Measurements from ENCODE around the gene NTRK2. TPM values are rescaled to one million over a fixed set of nuclear protein-coding genes. Genes with fewer than 3 reads are reported as not detected.

The NTRK2 gene
- total and polyA plus RNA-seq, 8 donors, result 6.0 to 31.4 (median 14.5) TPM

DNA sequence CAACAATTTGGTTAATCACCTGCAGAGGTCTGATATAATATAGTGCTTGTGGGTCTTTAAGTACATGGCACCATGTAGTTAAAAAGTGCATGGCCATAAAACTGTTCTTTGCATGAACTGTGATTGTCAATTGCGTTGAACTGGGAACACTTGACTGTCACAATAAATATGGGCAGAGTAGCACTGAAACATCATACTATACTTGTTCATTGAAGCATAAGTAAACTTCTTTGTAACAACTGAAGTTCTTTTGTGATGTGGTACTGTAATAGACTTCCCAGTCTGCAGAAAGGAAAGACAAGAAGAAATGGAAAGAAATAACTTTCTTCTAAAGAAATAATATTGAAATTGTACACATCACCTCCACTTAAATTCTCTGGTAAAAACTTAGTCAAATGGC is 9.8 kb upstream of the NTRK2 start:
- Histone ChIP-seq H3K4me1 (no peaks in the 10 kb centered on the region), H3K9me3 (no peaks in the 10 kb centered on the region), H3K36me3 (no peaks in the 10 kb centered on the region), H3K27me3 (no peaks in the 10 kb centered on the region), H3K27ac (no peak overlapping the region), H3K4me3 (no peak overlapping the region)
- DNase-seq, result no peak
- TF ChIP-seq, protein P1, sequence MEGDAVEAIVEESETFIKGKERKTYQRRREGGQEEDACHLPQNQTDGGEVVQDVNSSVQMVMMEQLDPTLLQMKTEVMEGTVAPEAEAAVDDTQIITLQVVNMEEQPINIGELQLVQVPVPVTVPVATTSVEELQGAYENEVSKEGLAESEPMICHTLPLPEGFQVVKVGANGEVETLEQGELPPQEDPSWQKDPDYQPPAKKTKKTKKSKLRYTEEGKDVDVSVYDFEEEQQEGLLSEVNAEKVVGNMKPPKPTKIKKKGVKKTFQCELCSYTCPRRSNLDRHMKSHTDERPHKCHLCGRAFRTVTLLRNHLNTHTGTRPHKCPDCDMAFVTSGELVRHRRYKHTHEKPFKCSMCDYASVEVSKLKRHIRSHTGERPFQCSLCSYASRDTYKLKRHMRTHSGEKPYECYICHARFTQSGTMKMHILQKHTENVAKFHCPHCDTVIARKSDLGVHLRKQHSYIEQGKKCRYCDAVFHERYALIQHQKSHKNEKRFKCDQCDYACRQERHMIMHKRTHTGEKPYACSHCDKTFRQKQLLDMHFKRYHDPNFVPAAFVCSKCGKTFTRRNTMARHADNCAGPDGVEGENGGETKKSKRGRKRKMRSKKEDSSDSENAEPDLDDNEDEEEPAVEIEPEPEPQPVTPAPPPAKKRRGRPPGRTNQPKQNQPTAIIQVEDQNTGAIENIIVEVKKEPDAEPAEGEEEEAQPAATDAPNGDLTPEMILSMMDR (IDR thresholded peaks at IDR 0.05), result no peak
- intact Hi-C loops (cut with DNase I), result no loop called here
- 69% methylated on average over 1 of the region's 1 CpG for WGBS, 2 donors
- no peak for ATAC-seq
- no peak for FAIRE-seq

DNA sequence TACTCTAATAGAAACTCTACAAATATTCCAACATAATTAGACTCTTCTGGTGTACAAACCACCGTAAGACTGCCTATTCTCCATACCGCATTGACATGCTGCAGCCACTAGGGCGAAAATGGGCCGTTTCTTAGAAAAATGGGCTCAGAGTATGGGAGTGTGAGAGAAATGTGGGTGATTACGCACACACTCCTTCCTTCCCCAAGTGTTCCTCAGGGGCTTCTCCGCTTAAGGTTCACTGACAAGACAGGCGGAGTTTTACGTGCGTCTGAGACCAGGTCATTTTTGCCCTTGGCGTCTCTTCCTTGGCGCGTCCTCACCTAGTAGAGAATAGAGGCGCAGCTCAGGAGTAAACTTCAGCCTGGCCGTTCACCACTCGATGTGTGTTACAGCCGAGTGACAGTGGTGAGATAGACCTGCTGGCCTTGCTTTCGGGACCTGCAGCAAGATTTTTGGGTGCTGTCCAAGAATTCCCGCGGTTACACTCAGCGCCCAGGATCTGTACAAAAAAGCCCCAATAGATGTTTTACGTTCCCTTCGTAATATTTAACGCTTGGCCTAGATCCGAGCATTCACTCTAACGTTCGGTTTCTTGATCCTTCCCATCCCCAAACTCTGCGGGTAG is 1.8 kb upstream of the NTRK2 start:
- no peaks in the 10 kb centered on the region for H3K36me3 ChIP-seq
- 5 to 6% methylated on average over 27 of the region's 27 CpGs for WGBS, 2 donors
- peak overlapping the region in 2 of 4 donors; percentile 28 to 67 for H3K27ac ChIP-seq
- FAIRE-seq (no peak), ATAC-seq (peak; percentile 15 to 27 (median 22)), DNase-seq (peak in 3 of 6 donors; percentile 6 to 34 (median 25))
- peak overlapping the region; percentile 28 to 42 (median 37) for H3K4me3 ChIP-seq
- no peaks in the 10 kb centered on the region for H3K9me3 ChIP-seq
- peaks cover 0 to 3% (median 0%) of the 10 kb centered on the region in 3 donors for H3K4me1 ChIP-seq
- TF ChIP-seq, protein P1 (IDR thresholded peaks at IDR 0.05), result peak; percentile 7 to 40 (median 20)
- intact Hi-C loops (cut with DNase I), result no loop called here
- peaks cover 0 to 9% (median 4%) of the 10 kb centered on the region in 4 donors for H3K27me3 ChIP-seq

DNA sequence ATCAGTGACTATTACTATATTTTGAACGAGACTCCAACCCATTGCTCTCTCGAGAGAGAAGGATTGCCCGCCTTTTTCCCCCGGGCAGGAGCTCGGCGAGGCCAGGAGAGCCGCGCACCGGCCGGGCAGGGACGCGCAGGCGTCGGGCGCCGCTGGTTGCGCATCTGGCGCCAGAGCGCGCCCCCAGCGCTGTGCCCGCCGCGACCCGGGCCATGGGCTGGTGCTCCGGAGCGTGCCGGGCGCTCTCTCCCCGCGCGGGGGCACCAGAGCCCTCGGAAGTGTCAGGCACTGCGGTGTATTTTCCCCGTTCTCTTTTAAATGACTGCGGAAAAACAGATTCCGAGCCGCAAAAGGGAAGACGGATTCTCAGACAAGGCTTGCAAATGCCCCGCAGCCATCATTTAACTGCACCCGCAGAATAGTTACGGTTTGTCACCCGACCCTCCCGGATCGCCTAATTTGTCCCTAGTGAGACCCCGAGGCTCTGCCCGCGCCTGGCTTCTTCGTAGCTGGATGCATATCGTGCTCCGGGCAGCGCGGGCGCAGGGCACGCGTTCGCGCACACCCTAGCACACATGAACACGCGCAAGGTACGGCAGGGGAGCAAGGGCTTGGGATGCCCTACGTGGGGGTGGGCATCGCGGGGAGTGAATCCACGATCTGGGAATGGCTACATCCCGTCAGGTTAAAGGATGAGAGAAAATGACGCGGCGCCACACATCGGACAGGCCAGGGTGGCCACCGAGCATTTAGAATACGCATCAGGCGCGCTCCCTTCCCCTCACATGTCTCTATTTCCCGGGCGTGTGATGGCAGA is 1.1 kb upstream of the NTRK2 start:
- FAIRE-seq, result no peak
- Histone ChIP-seq H3K9me3 (no peaks in the 10 kb centered on the region), H3K4me1 (peaks cover 0 to 3% (median 0%) of the 10 kb centered on the region in 3 donors), H3K4me3 (peak overlapping the region; percentile 20 to 42 (median 37)), H3K36me3 (no peaks in the 10 kb centered on the region), H3K27ac (peak overlapping the region in 2 of 4 donors; percentile 37 to 67), H3K27me3 (peaks cover 0 to 9% (median 4%) of the 10 kb centered on the region in 4 donors)
- 1% methylated on average over 73 to 76 of the region's 76 CpGs for WGBS, 2 donors
- TF ChIP-seq, protein P1 (IDR thresholded peaks at IDR 0.05), result peak; percentile 21 to 60 (median 50)
- intact Hi-C loops (cut with DNase I), result no loop called here
- peak; percentile 53 to 86 (median 71) for DNase-seq
- ATAC-seq, result peak; percentile 85 to 93 (median 88)

DNA sequence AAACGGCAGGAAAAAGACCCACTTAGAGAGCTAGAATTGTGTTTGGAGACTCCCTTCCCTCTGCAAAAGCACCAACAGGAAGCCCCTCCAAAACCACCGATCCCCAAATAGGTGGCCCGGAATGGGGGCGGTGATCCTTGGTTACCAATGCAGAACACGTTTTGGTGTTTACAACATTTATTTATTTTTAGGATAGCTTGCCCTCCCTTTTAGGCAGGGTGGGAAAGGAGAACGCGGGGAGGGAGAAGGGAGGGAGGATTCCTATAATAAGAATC is 579 bp upstream of the NTRK2 start:
- DNase-seq (no peak), ATAC-seq (no peak), FAIRE-seq (no peak)
- H3K9me3 ChIP-seq, result no peaks in the 10 kb centered on the region
- peaks cover 0 to 9% (median 4%) of the 10 kb centered on the region in 4 donors for H3K27me3 ChIP-seq
- peak overlapping the region; percentile 20 to 42 (median 37) for H3K4me3 ChIP-seq
- 0 to 1% methylated on average over 7 of the region's 7 CpGs for WGBS, 2 donors
- peak overlapping the region in 2 of 4 donors; percentile 56 to 67 for H3K27ac ChIP-seq
- H3K36me3 ChIP-seq, result no peaks in the 10 kb centered on the region
- intact Hi-C loops (cut with DNase I), result no loop called here
- TF ChIP-seq, protein P1 (IDR thresholded peaks at IDR 0.05), result no peak
- H3K4me1 ChIP-seq, result peaks cover 0 to 3% (median 0%) of the 10 kb centered on the region in 3 donors

Measured in pancreas (tissue), 10 donors.